ENCODE data around the gene UBE2B. TPM values are rescaled to one million over a fixed set of nuclear protein-coding genes. Genes with fewer than 3 reads are reported as not detected.
A peak's percentile ranks its signal among the peaks of the same experiment; 100 is the strongest.

Gene UBE2B
- total RNA-seq, 4 donors from 2014 or later: 22.2 to 124 (median 70.3) TPM

GRCh38 chr5:134396274-134396673 lies 24.9 kb downstream of the UBE2B start:
- Histone ChIP-seq H3K4me3 (no peak overlapping the region), H3K27me3 (no peaks in the 10 kb centered on the region), H3K9me3 (no peaks in the 10 kb centered on the region), H3K36me3 (peaks cover 0 to 70% of the 10 kb centered on the region in 2 donors), H3K4me1 (no peaks in the 10 kb centered on the region), H3K27ac (peak overlapping the region in 1 of 4 donors; percentile 28)
- DNase-seq (no peak), ATAC-seq (no peak)
- intact Hi-C loops (cut with DNase I; ENCODE audit: low total_unique reads) (no loop called here), in situ Hi-C loops (cut with MboI; ENCODE audit: low sequenced_read_pairs in 4 of 4) (loop anchor here in 1 of 4 donors (25.0 kb wide), 1 partner anchor 491 kb away; no protein-coding TSS in a partner anchor)
- TF ChIP-seq POLR2A (IDR thresholded peaks at IDR 0.05) (no peak), CTCF (IDR thresholded peaks at IDR 0.05 in 4 of 5, conservative IDR thresholded peaks at IDR 0.05 in 1 of 5) (no peak)

GRCh38 chr5:134397196-134397595 lies 25.8 kb downstream of the UBE2B start:
- TF ChIP-seq CTCF (IDR thresholded peaks at IDR 0.05 in 4 of 5, conservative IDR thresholded peaks at IDR 0.05 in 1 of 5): no peak
- no peak for TF ChIP-seq POLR2A (IDR thresholded peaks at IDR 0.05)
- Histone ChIP-seq H3K4me3 (no peak overlapping the region), H3K4me1 (no peaks in the 10 kb centered on the region), H3K27ac (no peak overlapping the region), H3K9me3 (no peaks in the 10 kb centered on the region), H3K27me3 (no peaks in the 10 kb centered on the region), H3K36me3 (peaks cover 0 to 65% of the 10 kb centered on the region in 2 donors)
- ATAC-seq (no peak), DNase-seq (no peak)
- intact Hi-C loops (cut with DNase I; ENCODE audit: low total_unique reads): no loop called here
- in situ Hi-C loops (cut with MboI; ENCODE audit: low sequenced_read_pairs in 4 of 4): loop anchor here in 1 of 4 donors (25.0 kb wide), 1 partner anchor 490 kb away; no protein-coding TSS in a partner anchor

GRCh38 chr5:134398609-134399155 lies 27.3 kb downstream of the UBE2B start:
- ATAC-seq: peak in 1 of 2 donors; percentile 20
- no peak overlapping the region for H3K27ac ChIP-seq
- peaks cover 0 to 57% of the 10 kb centered on the region in 2 donors for H3K36me3 ChIP-seq
- no peak overlapping the region for H3K4me3 ChIP-seq
- H3K9me3 ChIP-seq: no peaks in the 10 kb centered on the region
- intact Hi-C loops (cut with DNase I; ENCODE audit: low total_unique reads): no loop called here
- DNase-seq: no peak
- H3K4me1 ChIP-seq: no peaks in the 10 kb centered on the region
- no peaks in the 10 kb centered on the region for H3K27me3 ChIP-seq
- TF ChIP-seq CTCF (IDR thresholded peaks at IDR 0.05 in 4 of 5, conservative IDR thresholded peaks at IDR 0.05 in 1 of 5): no peak
- in situ Hi-C loops (cut with MboI; ENCODE audit: low sequenced_read_pairs in 4 of 4): loop anchor here in 1 of 4 donors (25.0 kb wide), 1 partner anchor 489 kb away; no protein-coding TSS in a partner anchor

GRCh38 chr5:134403951-134404350 lies 32.6 kb downstream of the UBE2B start:
- Histone ChIP-seq H3K9me3 (no peaks in the 10 kb centered on the region), H3K27ac (no peak overlapping the region), H3K4me1 (no peaks in the 10 kb centered on the region), H3K27me3 (no peaks in the 10 kb centered on the region), H3K36me3 (peaks cover 0 to 28% of the 10 kb centered on the region in 2 donors), H3K4me3 (no peak overlapping the region)
- ATAC-seq (no peak), DNase-seq (no peak)
- intact Hi-C loops (cut with DNase I; ENCODE audit: low total_unique reads): no loop called here
- in situ Hi-C loops (cut with MboI; ENCODE audit: low sequenced_read_pairs in 4 of 4): loop anchor here in 3 of 4 donors (25.0 kb wide), 1 partner anchor 108 kb away; no protein-coding TSS in a partner anchor
- no peak for TF ChIP-seq POLR2A (IDR thresholded peaks at IDR 0.05)
- TF ChIP-seq CTCF (IDR thresholded peaks at IDR 0.05 in 4 of 5, conservative IDR thresholded peaks at IDR 0.05 in 1 of 5): no peak

Data from gastrocnemius medialis (tissue), 4 donors.